ENCODE measurements around the gene LRRC18. TPM values are rescaled to one million over a fixed set of nuclear protein-coding genes. Genes with fewer than 3 reads are reported as not detected.

LRRC18 gene
- total RNA-seq, 1 donor from 2014 or later = not detected

DNA sequence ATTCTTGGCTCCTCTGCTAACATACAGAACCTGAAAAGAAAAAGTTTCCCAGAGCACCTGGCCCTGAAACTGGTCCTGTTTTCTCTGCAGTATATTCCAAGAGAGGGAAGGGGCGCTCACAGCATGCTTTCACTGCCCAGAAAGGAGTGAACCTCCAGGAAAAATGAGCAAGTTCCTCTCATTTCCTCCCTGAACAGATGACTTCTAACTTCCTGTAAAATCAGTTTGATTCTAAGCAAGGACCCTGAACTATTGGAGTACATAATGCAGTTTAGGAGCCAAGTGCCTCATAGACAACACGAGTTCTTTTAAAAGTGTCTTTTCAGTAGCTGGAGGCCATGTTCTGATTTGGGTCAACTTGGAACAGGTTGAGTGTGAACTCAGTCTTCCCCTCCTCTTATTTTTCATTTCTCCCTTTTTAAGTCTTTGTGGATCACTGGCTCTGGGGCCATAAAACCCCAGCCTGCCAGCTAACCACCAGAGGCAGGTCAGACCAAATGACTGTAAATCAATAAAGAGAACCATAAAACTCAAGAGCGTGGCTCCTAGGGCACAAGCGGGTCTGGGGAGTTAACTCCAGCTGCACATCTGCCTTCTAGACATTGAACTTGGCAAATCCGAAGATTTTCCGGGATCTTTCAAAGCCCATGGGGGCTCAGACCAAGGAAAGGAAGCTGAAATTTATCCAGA is 5.9 kb upstream of the LRRC18 start:
- DNase-seq (ENCODE audit: low read depth) = no peak
- TF ChIP-seq, protein P1, sequence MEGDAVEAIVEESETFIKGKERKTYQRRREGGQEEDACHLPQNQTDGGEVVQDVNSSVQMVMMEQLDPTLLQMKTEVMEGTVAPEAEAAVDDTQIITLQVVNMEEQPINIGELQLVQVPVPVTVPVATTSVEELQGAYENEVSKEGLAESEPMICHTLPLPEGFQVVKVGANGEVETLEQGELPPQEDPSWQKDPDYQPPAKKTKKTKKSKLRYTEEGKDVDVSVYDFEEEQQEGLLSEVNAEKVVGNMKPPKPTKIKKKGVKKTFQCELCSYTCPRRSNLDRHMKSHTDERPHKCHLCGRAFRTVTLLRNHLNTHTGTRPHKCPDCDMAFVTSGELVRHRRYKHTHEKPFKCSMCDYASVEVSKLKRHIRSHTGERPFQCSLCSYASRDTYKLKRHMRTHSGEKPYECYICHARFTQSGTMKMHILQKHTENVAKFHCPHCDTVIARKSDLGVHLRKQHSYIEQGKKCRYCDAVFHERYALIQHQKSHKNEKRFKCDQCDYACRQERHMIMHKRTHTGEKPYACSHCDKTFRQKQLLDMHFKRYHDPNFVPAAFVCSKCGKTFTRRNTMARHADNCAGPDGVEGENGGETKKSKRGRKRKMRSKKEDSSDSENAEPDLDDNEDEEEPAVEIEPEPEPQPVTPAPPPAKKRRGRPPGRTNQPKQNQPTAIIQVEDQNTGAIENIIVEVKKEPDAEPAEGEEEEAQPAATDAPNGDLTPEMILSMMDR (IDR thresholded peaks at IDR 0.05; ENCODE audit: insufficient read depth, low read length, poor library complexity, severe bottlenecking) = no peak
- Histone ChIP-seq H3K36me3 (ENCODE audit: control insufficient read depth, insufficient read depth, low read length) (no peaks in the 10 kb centered on the region), H3K4me3 (ENCODE audit: low read depth, low read length) (no peak overlapping the region), H3K27me3 (ENCODE audit: control insufficient read depth, insufficient read depth, low read length) (no peaks in the 10 kb centered on the region)

DNA sequence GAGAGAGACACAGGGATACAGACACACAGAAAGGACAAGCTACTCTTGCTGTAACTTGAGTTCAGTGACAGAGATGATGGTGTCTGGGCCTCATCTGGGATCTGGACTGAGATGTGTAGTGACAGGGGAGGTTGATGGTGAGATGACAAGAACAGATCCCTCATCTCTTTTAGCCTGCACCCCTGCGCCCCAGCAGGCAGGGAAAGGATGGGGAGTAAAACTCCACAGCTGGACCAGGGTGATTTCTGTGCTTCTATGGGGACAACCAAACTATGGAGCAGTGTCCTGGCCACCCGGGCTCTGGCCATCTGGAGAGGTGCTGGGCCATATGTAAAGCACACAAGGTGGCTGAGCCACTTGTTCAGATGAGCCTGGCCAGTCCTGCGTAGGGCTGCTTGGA is 4.5 kb upstream of the LRRC18 start:
- Histone ChIP-seq H3K4me3 (ENCODE audit: low read depth, low read length) (no peak overlapping the region), H3K27me3 (ENCODE audit: control insufficient read depth, insufficient read depth, low read length) (no peaks in the 10 kb centered on the region), H3K36me3 (ENCODE audit: control insufficient read depth, insufficient read depth, low read length) (no peaks in the 10 kb centered on the region)
- DNase-seq (ENCODE audit: low read depth) = no peak
- TF ChIP-seq, protein P1 (IDR thresholded peaks at IDR 0.05; ENCODE audit: insufficient read depth, low read length, poor library complexity, severe bottlenecking) = no peak

DNA sequence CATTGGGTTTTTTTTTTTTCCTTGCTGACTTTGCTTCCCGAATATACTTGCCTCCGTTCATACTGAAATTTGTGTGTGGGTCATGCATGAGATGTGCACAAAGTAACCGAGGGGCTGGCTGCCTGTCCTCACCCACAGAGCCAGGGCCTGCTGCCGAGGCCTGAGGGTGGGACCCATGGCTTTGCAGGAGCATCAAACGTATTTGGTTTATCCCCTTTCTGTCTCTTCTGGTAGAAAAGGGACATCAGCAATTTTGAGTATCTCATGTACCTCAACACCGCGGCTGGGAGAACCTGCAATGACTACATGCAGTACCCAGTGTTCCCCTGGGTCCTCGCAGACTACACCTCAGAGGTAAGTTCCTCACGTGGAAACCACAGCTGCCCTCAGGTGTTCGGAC is 3.5 kb upstream of the LRRC18 start:
- TF ChIP-seq, protein P1 (IDR thresholded peaks at IDR 0.05; ENCODE audit: insufficient read depth, low read length, poor library complexity, severe bottlenecking) = no peak
- no peak for DNase-seq (ENCODE audit: low read depth)
- Histone ChIP-seq H3K4me3 (ENCODE audit: low read depth, low read length) (no peak overlapping the region), H3K27me3 (ENCODE audit: control insufficient read depth, insufficient read depth, low read length) (no peaks in the 10 kb centered on the region), H3K36me3 (ENCODE audit: control insufficient read depth, insufficient read depth, low read length) (no peaks in the 10 kb centered on the region)

DNA sequence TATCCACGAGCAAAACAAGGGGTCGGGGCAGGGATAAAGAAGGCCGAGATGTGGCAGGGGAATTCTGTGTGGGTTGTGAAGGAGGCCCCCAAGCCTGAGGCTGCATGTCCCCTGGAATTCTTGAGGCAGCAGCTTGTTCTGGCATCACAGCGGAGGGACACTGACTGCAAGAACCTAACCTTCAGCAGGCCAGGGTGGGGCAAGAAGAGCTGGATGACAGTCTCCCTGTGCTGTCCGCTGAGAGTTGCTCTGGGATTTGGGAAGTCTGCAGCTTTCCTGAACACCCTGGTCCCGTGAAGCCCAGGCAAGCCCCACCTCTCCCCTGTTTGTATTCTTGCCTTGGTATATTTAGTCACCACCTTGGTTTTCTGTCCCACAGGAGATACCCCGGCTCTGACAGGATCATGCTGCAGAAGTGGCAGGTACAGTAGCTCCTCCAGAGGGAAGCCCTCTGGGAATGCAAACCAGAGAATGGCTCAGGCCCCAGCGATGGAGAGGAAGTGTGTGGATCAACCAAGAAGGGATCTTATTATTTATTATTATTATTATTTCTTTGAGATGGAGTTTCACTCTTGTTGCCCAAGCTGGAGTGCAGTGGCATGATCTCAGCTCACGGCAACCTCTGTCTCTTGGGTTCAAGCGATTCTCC is 1.9 kb upstream of the LRRC18 start:
- no peak for DNase-seq (ENCODE audit: low read depth)
- Histone ChIP-seq H3K4me3 (ENCODE audit: low read depth, low read length) (no peak overlapping the region), H3K36me3 (ENCODE audit: control insufficient read depth, insufficient read depth, low read length) (no peaks in the 10 kb centered on the region), H3K27me3 (ENCODE audit: control insufficient read depth, insufficient read depth, low read length) (no peaks in the 10 kb centered on the region)
- TF ChIP-seq, protein P1 (IDR thresholded peaks at IDR 0.05; ENCODE audit: insufficient read depth, low read length, poor library complexity, severe bottlenecking) = no peak

DNA sequence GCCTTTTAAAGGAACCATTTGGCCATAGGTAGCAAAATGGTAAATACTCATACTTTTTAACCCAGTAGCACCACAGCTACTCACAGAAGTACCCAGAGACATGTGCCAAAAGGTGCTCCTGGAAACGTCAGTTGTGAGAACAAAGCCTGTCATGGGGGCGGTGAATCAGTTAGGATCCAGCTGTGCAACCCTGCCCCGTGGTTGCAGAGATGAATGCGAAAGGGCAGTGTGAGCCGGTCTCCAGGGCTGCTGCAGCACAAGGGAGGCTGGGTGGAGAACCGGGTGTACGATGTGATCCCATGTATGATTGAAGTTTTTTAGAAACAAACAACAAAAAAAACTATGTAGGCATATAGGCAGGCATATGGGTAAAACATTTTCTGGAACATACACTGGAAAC is 1.3 kb upstream of the LRRC18 start:
- H3K36me3 ChIP-seq (ENCODE audit: control insufficient read depth, insufficient read depth, low read length) = no peaks in the 10 kb centered on the region
- no peaks in the 10 kb centered on the region for H3K27me3 ChIP-seq (ENCODE audit: control insufficient read depth, insufficient read depth, low read length)
- DNase-seq (ENCODE audit: low read depth) = no peak
- TF ChIP-seq, protein P1 (IDR thresholded peaks at IDR 0.05; ENCODE audit: insufficient read depth, low read length, poor library complexity, severe bottlenecking) = no peak
- H3K4me3 ChIP-seq (ENCODE audit: low read depth, low read length) = no peak overlapping the region
